GM18498 (cell line): ENCODE results near the gene MYOZ2.

Source experiments
- ATAC-seq: cut with Tn5 transposase; IDR thresholded peaks from one replicate; pipeline ENCODE4 v1.9.1; 2021; ENCODE audit warnings: mild to moderate bottlenecking, moderate library complexity; ENCODE audit not compliant: unreplicated experiment

Gene MYOZ2

GRCh38 chr4:119237201-119237600 is 101.6 kb downstream of the MYOZ2 start:
- no peak for ATAC-seq
